Endometrial microvascular endothelial cells (primary cell): ENCODE results near the gene SMAD1. TPM values are rescaled to one million over a fixed set of nuclear protein-coding genes. Genes with fewer than 3 reads are reported as not detected.

Experiments
- in situ Hi-C: cut with HindIII; loops from 2 replicates; pipeline ENCODE4 v1.10.0; 2017; ENCODE audit warnings: low sequenced_read_pairs, low pct_unique_long_range_greater_than_20kb; ENCODE audit errors: inconsistent ontology term
- total RNA-seq: library from RNA; depleted of rRNA; stranded (reverse); fragments of >200 nt; gene quantifications from one replicate; pipeline ENCODE4 v1.2.3, GENCODE V29; 2015; ENCODE audit errors: inconsistent ontology term

SMAD1 gene
- total RNA-seq, result 103 TPM

DNA sequence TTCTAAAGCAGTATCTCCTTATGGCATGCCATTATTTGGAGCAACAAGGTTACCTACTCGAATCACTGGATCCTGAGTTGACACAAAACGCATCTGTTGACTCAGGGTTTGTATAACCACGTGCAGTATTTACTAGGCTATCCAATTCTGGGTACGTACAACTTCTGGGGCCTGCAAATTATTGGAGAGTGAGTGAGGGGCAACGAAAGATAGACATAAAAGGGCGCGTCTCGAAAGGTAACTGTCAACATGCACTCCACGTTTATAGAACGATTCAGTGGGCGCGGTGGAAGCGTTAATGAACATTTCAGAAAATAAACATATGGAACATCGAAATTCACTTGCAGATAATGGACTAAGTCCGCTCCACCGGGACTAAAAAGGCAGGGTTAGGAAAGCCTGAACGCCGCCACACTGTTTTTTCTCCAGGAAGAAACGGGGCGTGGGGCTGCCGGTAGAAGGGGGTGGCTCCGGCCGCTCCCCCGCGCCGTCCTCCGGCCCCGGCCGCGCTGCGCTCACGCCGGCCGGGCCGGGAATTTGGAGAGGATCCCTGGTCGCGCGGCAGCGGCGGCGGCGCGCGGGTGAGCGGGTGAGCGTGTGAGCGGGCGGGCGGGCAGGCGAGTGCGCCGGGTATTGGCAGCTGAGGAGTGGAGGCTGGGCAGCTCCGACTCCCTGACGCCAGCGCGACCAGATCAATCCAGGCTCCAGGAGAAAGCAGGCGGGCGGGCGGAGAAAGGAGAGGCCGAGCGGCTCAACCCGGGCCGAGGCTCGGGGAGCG is at the start of gene SMAD1:
Gene SMAD1 (plus strand): TSS at position 690 of the 778 bp plus-strand sequence. CDS start 32,761 bp downstream, outside the sequence.
- in situ Hi-C loops, result no loop called here

DNA sequence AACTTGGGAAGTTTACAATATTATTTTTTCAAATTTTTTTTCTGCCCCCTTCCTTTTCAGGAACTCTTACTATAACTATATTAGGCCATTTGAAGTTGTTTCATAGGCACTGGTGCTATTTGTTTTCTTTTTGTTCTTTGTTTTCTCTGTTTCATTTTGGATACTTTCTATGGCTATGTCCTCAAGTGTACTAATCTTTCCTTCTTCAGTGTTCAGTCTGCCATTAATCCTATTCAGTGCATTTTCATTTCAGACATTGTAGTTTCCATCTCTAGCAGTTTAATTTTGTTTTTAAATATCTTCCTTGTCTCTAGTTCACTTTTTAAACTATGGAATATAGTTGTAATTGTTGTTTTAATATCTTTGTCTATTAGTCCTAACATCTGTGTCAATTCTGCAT is 48.0 kb upstream of the SMAD1 start:
- in situ Hi-C loops, result no loop called here

- in situ Hi-C loops, result no loop called here
Observed at GRCh38 chr4:145435646-145436045, 46.0 kb upstream of the SMAD1 start.

- in situ Hi-C loops, result no loop called here
Observed at GRCh38 chr4:145436114-145436513, 45.5 kb upstream of the SMAD1 start.

DNA sequence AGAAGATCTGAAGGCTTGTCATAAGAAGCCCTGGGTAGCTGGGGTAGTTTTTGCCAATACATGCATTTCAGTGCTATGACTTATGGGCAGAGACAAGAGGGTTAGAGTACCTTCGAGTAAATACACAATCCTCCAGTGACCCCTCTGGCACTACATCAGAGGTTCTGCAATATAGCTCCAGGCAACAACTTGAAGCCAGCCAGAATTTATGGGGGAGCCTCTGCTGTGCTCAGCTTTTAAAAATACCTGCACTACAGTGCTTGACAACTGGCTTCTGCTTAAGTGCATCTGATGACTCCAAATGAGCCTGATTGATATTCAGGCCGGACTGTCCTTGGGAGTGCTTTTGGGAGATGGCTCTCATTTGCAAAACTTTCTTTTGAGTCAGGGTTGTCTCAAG is 44.9 kb upstream of the SMAD1 start:
- in situ Hi-C loops, result no loop called here

GRCh38 chr4:145437466-145437865 is 44.2 kb upstream of the SMAD1 start:
- in situ Hi-C loops, result no loop called here

GRCh38 chr4:145438298-145438697 is 43.4 kb upstream of the SMAD1 start:
- in situ Hi-C loops, result no loop called here

GRCh38 chr4:145440292-145441007 is 41.2 kb upstream of the SMAD1 start:
- in situ Hi-C loops, result no loop called here

DNA sequence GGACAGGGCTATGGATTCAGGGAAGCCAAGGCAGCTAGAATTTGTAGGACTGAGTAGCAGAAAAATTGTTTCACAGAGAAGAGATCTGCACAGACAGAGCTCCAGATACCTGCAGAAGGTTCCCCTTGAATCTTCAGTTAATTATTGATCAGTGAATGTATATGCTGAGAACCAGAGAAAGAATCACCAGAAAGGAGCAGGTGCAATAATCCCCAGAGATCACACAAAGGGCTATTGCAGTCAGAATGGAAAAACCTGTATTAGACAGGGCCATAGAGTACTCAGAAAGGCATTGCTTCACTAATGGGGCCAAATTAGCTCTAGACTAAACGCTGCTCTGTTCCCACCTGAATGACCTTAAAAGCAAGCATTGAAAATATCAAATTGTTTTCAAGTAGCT is 35.5 kb upstream of the SMAD1 start:
- in situ Hi-C loops, result no loop called here

DNA sequence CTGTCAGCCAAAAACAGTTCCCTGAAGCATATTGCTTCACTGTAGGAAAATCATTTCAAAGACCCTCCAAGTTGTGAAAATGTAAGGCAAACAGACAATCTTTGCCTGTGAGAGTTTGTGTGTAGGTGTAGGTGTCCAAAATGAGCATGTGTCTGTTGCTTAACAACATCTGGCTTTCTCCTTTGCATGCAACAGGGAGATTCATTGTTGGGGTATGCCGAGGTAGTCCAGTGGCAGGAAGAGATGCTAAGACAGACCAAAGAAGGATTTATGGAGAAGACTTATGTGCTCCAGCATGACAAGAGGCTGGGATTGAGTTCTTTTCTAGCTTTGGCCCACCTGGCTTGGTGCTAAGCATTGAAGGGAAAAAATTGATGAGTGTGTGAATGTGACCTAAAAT is 29.8 kb upstream of the SMAD1 start:
- in situ Hi-C loops, result no loop called here

DNA sequence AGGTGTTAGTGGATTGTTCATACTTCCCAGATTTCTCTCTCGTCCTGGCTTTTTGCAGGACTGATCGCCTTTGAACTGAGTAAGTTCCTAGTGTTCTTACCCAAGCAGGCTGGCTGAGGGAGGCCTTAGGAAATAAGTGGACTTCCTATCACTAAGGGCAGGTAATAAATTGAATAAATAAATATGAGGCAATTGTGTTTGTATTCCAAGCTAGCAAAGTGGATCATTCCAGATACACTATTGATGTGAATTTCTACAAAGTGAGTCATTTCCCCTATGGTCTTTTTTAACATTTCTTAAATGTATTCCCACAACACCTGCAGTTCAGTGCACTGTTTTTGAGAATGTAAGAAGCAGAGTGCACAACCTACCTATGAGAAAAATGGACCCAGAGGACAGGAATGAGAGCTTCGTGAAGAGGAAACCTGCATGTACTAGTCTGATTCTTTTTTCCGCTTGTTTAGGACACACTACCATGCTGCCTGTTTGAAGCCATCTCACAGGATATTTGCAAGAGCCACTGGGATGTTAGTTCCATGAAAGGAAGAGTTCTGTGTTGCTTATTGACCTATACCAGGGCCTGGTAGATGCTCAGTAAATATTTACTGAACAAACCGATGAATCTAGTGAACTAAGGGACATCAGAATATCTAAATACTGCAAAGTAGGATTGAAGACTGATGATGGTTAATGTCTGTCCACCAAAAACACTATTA is 29.0 kb upstream of the SMAD1 start:
- in situ Hi-C loops, result no loop called here

DNA sequence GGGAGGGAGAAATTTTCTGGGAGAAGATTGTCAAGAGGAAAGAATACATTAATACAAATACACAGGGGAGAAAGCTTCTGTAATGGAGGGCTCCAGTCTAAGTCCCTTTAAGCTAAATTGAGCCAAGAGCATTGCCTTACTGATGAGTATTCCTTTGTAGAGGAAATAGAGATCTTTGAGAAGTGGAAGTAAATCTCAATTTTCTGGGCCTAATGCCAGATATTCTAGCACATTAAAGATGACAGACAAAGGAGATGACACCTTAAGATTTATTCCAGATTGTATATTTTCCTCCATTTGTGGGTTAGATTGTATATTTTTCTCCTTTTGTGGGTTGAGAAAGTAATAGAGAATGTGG is 28.5 kb upstream of the SMAD1 start:
- in situ Hi-C loops, result no loop called here

- in situ Hi-C loops, result no loop called here
Observed at GRCh38 chr4:145473203-145473602, 8.4 kb upstream of the SMAD1 start.

GRCh38 chr4:145480257-145480656 is 1.4 kb upstream of the SMAD1 start:
- in situ Hi-C loops, result no loop called here

- in situ Hi-C loops, result no loop called here
Observed at GRCh38 chr4:145481942-145482208, 222 bp downstream of the SMAD1 start.

DNA sequence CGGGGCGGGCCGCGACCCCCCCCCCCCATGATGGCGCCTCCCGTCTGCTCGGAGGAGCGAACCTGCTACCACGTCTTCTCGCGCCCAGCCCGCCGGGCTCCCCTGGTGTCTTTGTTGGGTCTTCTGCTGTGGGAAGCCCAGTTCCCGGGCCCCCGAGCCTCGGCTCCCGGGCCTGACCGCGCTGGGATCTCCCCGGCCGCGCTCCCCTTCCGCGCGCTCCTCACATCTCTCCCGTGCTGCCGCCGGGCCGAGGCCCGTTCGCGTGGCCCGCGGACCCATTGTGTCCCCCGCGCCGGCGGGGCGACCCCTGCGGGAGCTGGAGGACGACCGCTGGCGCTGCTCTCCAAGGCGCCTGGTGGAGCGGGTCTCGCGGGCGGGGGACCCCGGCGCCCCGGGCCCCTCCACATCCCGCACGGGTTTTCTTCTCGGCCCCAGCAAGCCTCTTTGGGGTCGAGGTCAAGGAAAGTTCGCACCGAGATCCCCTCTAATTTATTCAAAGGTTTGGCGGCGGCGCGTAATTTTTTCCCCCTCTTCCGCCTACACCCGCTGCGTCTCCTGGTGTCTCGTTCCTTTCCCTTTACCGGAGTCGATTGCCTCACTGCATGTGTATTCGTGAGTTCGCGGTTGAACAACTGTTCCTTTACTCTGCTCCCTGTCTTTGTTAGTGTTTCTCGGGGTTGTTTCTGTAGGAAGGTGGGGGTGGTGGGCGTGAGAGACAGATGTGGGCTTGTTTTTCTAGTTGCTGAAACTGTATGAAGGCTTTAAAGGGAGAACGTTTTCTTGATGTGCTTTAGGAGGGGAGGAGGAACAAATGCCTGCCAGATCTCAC is 770 bp downstream of the SMAD1 start:
- in situ Hi-C loops, result no loop called here

- in situ Hi-C loops, result no loop called here
Observed at GRCh38 chr4:145483514-145483913, 1.9 kb downstream of the SMAD1 start.

GRCh38 chr4:145484225-145484846 is 2.7 kb downstream of the SMAD1 start:
- in situ Hi-C loops, result no loop called here

DNA sequence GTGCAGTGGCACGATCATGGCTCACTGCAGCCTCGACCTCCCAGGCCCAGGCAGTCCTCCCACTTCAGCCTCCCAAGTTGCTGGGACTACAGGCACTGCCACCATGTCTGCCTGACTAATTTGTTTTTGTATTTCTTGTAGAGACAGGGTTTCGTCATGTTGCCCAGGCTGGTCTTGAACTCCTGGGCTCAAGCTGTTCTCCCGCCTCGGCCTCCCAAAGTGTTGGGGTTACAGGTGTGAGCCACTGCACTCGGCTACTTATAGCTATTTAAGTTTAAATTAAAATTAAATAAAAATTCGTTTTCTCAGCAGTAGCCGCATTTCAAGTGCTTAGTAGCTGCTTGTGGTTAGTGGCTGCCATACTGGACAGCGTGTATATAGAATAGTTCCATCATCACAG is 3.5 kb downstream of the SMAD1 start:
- in situ Hi-C loops, result no loop called here
